Suprapubic skin (tissue), 4 donors: Measurements from ENCODE around the gene POU6F1. TPM values are rescaled to one million over a fixed set of nuclear protein-coding genes. Genes with fewer than 3 reads are reported as not detected.

Experiments used
- DNase-seq, 2 donors: peaks; one replicate each; pipeline ENCODE4 v3.0.0-alpha.2; 2019; ENCODE audit warnings: low spot score in 2 of 2
- H3K27ac ChIP-seq: fragments of 200-600 bp; sonication (generic); one replicate; pipeline ENCODE4 v1.5.1; 2019
- H3K27me3 ChIP-seq: fragments of 200-600 bp; sonication (generic); one replicate; pipeline ENCODE4 v1.5.1; 2019
- H3K36me3 ChIP-seq: fragments of 200-600 bp; sonication (generic); one replicate; pipeline ENCODE4 v1.5.1; 2019
- H3K4me1 ChIP-seq: fragments of 200-600 bp; sonication (generic); one replicate; pipeline ENCODE4 v1.5.1; 2019
- H3K4me3 ChIP-seq: fragments of 200-600 bp; sonication (generic); one replicate; pipeline ENCODE4 v1.5.1; 2019; ENCODE audit warnings: mild to moderate bottlenecking
- H3K9me3 ChIP-seq: fragments of 200-600 bp; sonication (generic); one replicate; pipeline ENCODE4 v1.5.1; 2019
- CTCF ChIP-seq, 2 donors: fragments of 200-600 bp in 1 of 2; fragments of 450-650 bp in 1 of 2; sonication (generic) in 1 of 2; IDR thresholded peaks; one replicate each; pipeline ENCODE4 v1.5.1; 2016 to 2019; ENCODE audit warnings: antibody characterized with exemption in 2 of 2, mild to moderate bottlenecking in 1 of 2, moderate library complexity in 1 of 2
- EP300 ChIP-seq: sonication (generic); formaldehyde crosslinking; IDR thresholded peaks from one replicate; pipeline ENCODE4 v1.6.1; 2017; ENCODE audit warnings: antibody characterized with exemption
- POLR2A ChIP-seq, 2 donors: fragments of 450-650 bp; IDR thresholded peaks; one replicate each; pipeline ENCODE4 v1.6.1; 2017; ENCODE audit warnings: antibody characterized with exemption in 2 of 2, mild to moderate bottlenecking in 2 of 2, moderate library complexity in 2 of 2
- POLR2AphosphoS5 ChIP-seq, 3 donors: sonication (generic); formaldehyde crosslinking; IDR thresholded peaks; one replicate each; pipeline ENCODE4 v1.6.1; 2017; ENCODE audit warnings: antibody characterized with exemption in 3 of 3
- WGBS: methylation state at CpG from one replicate; pipeline ENCODE4 v1.1.5; 2018; 5-methylcytosine and 5-hydroxymethylcytosine counted together
- total RNA-seq, 4 donors: library from RNA; depleted of rRNA; stranded (reverse); fragments of >200 nt; gene quantifications; one replicate each; pipeline ENCODE4 v1.1.0, GENCODE V29; 2016

POU6F1 gene
- total RNA-seq, 4 donors from 2014 or later: 9.4 to 36.5 (median 13.6) TPM

GRCh38 chr12:51200156-51200555, 17.7 kb downstream of the POU6F1 start:
- 89% methylated on average over 7 of the region's 7 CpGs for WGBS
- Histone ChIP-seq H3K27me3 (no peaks in the 10 kb centered on the region), H3K27ac (no peak overlapping the region), H3K4me3 (no peak overlapping the region), H3K4me1 (no peaks in the 10 kb centered on the region), H3K36me3 (peaks cover 45% of the 10 kb centered on the region), H3K9me3 (no peaks in the 10 kb centered on the region)
- TF ChIP-seq POLR2AphosphoS5 (IDR thresholded peaks at IDR 0.05) (no peak), EP300 (no peak), CTCF (IDR thresholded peaks at IDR 0.05) (no peak), POLR2A (IDR thresholded peaks at IDR 0.05) (no peak)
- no peak for DNase-seq

- Histone ChIP-seq H3K9me3 (no peaks in the 10 kb centered on the region), H3K4me1 (no peaks in the 10 kb centered on the region), H3K27ac (no peak overlapping the region), H3K36me3 (peaks cover 44% of the 10 kb centered on the region), H3K27me3 (no peaks in the 10 kb centered on the region), H3K4me3 (no peak overlapping the region)
- TF ChIP-seq POLR2A (IDR thresholded peaks at IDR 0.05) (no peak), POLR2AphosphoS5 (IDR thresholded peaks at IDR 0.05) (no peak), EP300 (no peak), CTCF (IDR thresholded peaks at IDR 0.05) (no peak)
- WGBS: 91% methylated on average over 8 of the region's 10 CpGs
- no peak for DNase-seq
These were observed 18.4 kb downstream of the POU6F1 start for GRCh38 chr12:51199366-51199945.

- no peaks in the 10 kb centered on the region for H3K9me3 ChIP-seq
- DNase-seq: no peak
- H3K27me3 ChIP-seq: no peaks in the 10 kb centered on the region
- peaks cover 37% of the 10 kb centered on the region for H3K36me3 ChIP-seq
- no peaks in the 10 kb centered on the region for H3K4me1 ChIP-seq
- H3K27ac ChIP-seq: no peak overlapping the region
- WGBS: 80% methylated on average over 13 of the region's 16 CpGs
- no peak overlapping the region for H3K4me3 ChIP-seq
- TF ChIP-seq CTCF (IDR thresholded peaks at IDR 0.05) (no peak), POLR2AphosphoS5 (IDR thresholded peaks at IDR 0.05) (no peak), EP300 (no peak), POLR2A (IDR thresholded peaks at IDR 0.05) (no peak)
These were observed 19.1 kb downstream of the POU6F1 start for GRCh38 chr12:51198568-51199365.

GRCh38 chr12:51197736-51198567, 19.9 kb downstream of the POU6F1 start:
- no peak overlapping the region for H3K4me3 ChIP-seq
- H3K27me3 ChIP-seq: no peaks in the 10 kb centered on the region
- DNase-seq: no peak
- 96% methylated on average over 23 of the region's 38 CpGs for WGBS
- no peaks in the 10 kb centered on the region for H3K9me3 ChIP-seq
- TF ChIP-seq POLR2A (IDR thresholded peaks at IDR 0.05) (no peak), POLR2AphosphoS5 (IDR thresholded peaks at IDR 0.05) (no peak), EP300 (no peak), CTCF (IDR thresholded peaks at IDR 0.05) (no peak)
- no peaks in the 10 kb centered on the region for H3K4me1 ChIP-seq
- peaks cover 29% of the 10 kb centered on the region for H3K36me3 ChIP-seq
- H3K27ac ChIP-seq: no peak overlapping the region

GRCh38 chr12:51196547-51196946, 21.3 kb downstream of the POU6F1 start:
- no peaks in the 10 kb centered on the region for H3K4me1 ChIP-seq
- TF ChIP-seq CTCF (IDR thresholded peaks at IDR 0.05): no peak
- TF ChIP-seq POLR2A (IDR thresholded peaks at IDR 0.05): no peak
- TF ChIP-seq EP300: no peak
- TF ChIP-seq POLR2AphosphoS5 (IDR thresholded peaks at IDR 0.05): no peak
- H3K36me3 ChIP-seq: peaks cover 33% of the 10 kb centered on the region
- H3K4me3 ChIP-seq: no peak overlapping the region
- no peak for DNase-seq
- 87% methylated on average over 9 of the region's 9 CpGs for WGBS
- no peaks in the 10 kb centered on the region for H3K27me3 ChIP-seq
- no peak overlapping the region for H3K27ac ChIP-seq
- H3K9me3 ChIP-seq: no peaks in the 10 kb centered on the region
